Esophagus squamous epithelium (tissue), 5 donors: Measurements from ENCODE around the gene CSMD2. TPM values are rescaled to one million over a fixed set of nuclear protein-coding genes. Genes with fewer than 3 reads are reported as not detected.

Source experiments
- DNase-seq: peaks from one replicate; lab custom pipeline; 2025; lab: John Stamatoyannopoulos, UW
- H3K27ac ChIP-seq, 4 donors: fragments of 200-600 bp; sonication (generic); one replicate each; pipeline ENCODE4 v1.5.1; 2016 to 2019; ENCODE audit warnings: mild to moderate bottlenecking in 1 of 4
- H3K27me3 ChIP-seq, 4 donors: fragments of 200-600 bp; sonication (generic); 1 replicate in 3 of 4; 2 replicates in 1 of 4; pipeline versions ENCODE4 v1.5.1 to v1.6.0; 2017 to 2021; ENCODE audit warnings: antibody characterized with exemption in 1 of 4
- H3K36me3 ChIP-seq, 3 donors: fragments of 200-600 bp; sonication (generic); one replicate each; pipeline ENCODE4 v1.5.1; 2016 to 2019
- H3K4me1 ChIP-seq, 3 donors: fragments of 200-600 bp; sonication (generic); one replicate each; pipeline ENCODE4 v1.5.1; 2017 to 2019
- H3K4me3 ChIP-seq, 4 donors: fragments of 200-600 bp; sonication (generic); 1 replicate in 3 of 4; 2 replicates in 1 of 4; pipeline ENCODE4 v1.5.1; 2016 to 2019; ENCODE audit warnings: mild to moderate bottlenecking in 2 of 4, moderate library complexity in 1 of 4
- H3K9me3 ChIP-seq, 3 donors: fragments of 200-600 bp; sonication (generic); one replicate each; pipeline ENCODE4 v1.5.1; 2016 to 2019
- CTCF ChIP-seq, 6 experiments: fragments of 450-650 bp in 4 of 6; fragments of 200-600 bp in 2 of 6; sonication (generic) in 2 of 6; IDR thresholded peaks; one replicate each; pipeline ENCODE4 v1.5.1; 2016 to 2019; ENCODE audit warnings: antibody characterized with exemption in 6 of 6, mild to moderate bottlenecking in 4 of 6, moderate library complexity in 4 of 6
- POLR2A ChIP-seq, 4 donors: fragments of 450-650 bp; IDR thresholded peaks; one replicate each; pipeline ENCODE4 v1.6.1; 2017; ENCODE audit warnings: antibody characterized with exemption in 4 of 4, mild to moderate bottlenecking in 4 of 4, moderate library complexity in 3 of 4
- WGBS, 2 donors: methylation state at CpG; one replicate each; pipeline ENCODE4 v1.1.5; 2018; 5-methylcytosine and 5-hydroxymethylcytosine counted together
- intact Hi-C: fragments of 100-400 bp; cut with DNase I; formaldehyde crosslinking; loops from one replicate; pipeline ENCODE4 v1.15.0; 2022
- total RNA-seq, 4 donors: library from RNA; depleted of rRNA; stranded (reverse); fragments of >200 nt; gene quantifications; one replicate each; pipeline ENCODE4 v1.1.0, GENCODE V29; 2016
- donor health status: DM: yes; HTN: yes; CAD: no.

CSMD2 gene
- total RNA-seq, 4 donors from 2014 or later = under 0.01 to 0.13 TPM; not detected in 2

- intact Hi-C loops = no loop called here
- Histone ChIP-seq H3K27ac (peak overlapping the region in 3 of 4 donors; percentile 32 to 75 (median 49)), H3K36me3 (no peaks in the 10 kb centered on the region), H3K27me3 (no peaks in the 10 kb centered on the region), H3K4me3 (no peak overlapping the region), H3K9me3 (no peaks in the 10 kb centered on the region), H3K4me1 (no peaks in the 10 kb centered on the region)
- TF ChIP-seq CTCF (IDR thresholded peaks at IDR 0.05) = no peak
- TF ChIP-seq POLR2A (IDR thresholded peaks at IDR 0.05) = no peak
- DNase-seq = no peak
- WGBS, 2 donors = 35 to 37% methylated on average over 3 of the region's 3 CpGs
These were observed 271.7 kb downstream of the CSMD2 start for GRCh38 chr1:33893147-33893830.

GRCh38 chr1:33886496-33886895 is 278.5 kb downstream of the CSMD2 start:
- DNase-seq = no peak
- H3K27ac ChIP-seq = no peak overlapping the region
- intact Hi-C loops = no loop called here
- WGBS, 2 donors = 31 to 53% methylated on average over 4 of the region's 5 CpGs
- no peak overlapping the region for H3K4me3 ChIP-seq
- no peaks in the 10 kb centered on the region for H3K9me3 ChIP-seq
- H3K4me1 ChIP-seq = no peaks in the 10 kb centered on the region
- peaks cover 0 to 4% (median 0%) of the 10 kb centered on the region in 4 donors for H3K27me3 ChIP-seq
- H3K36me3 ChIP-seq = no peaks in the 10 kb centered on the region
- TF ChIP-seq POLR2A (IDR thresholded peaks at IDR 0.05) (no peak), CTCF (IDR thresholded peaks at IDR 0.05) (no peak)

- H3K36me3 ChIP-seq = no peaks in the 10 kb centered on the region
- intact Hi-C loops = no loop called here
These were observed 284.7 kb downstream of the CSMD2 start for GRCh38 chr1:33880305-33880704.

GRCh38 chr1:33878392-33878791 is 286.6 kb downstream of the CSMD2 start:
- no peak for TF ChIP-seq CTCF (IDR thresholded peaks at IDR 0.05)
- TF ChIP-seq POLR2A (IDR thresholded peaks at IDR 0.05) = no peak
- Histone ChIP-seq H3K27me3 (peaks cover 0 to 3% (median 0%) of the 10 kb centered on the region in 4 donors), H3K9me3 (no peaks in the 10 kb centered on the region), H3K27ac (no peak overlapping the region), H3K4me3 (no peak overlapping the region), H3K36me3 (no peaks in the 10 kb centered on the region), H3K4me1 (peaks cover 10 to 27% (median 15%) of the 10 kb centered on the region in 3 donors)
- no peak for DNase-seq
- intact Hi-C loops = no loop called here
- 90 to 92% methylated on average over 2 of the region's 2 CpGs for WGBS, 2 donors

More at GRCh38 chr1:33880305-33880704, 284.7 kb downstream of the CSMD2 start:
- Histone ChIP-seq H3K27me3 (peaks cover 0 to 7% (median 0%) of the 10 kb centered on the region in 4 donors), H3K4me3 (no peak overlapping the region), H3K27ac (no peak overlapping the region), H3K9me3 (no peaks in the 10 kb centered on the region), H3K4me1 (peaks cover 10 to 24% (median 15%) of the 10 kb centered on the region in 3 donors)
- DNase-seq = no peak
- no peak for TF ChIP-seq CTCF (IDR thresholded peaks at IDR 0.05)
- no peak for TF ChIP-seq POLR2A (IDR thresholded peaks at IDR 0.05)
- WGBS, 2 donors = 37 to 42% methylated on average over 2 of the region's 2 CpGs

- intact Hi-C loops = no loop called here
- Histone ChIP-seq H3K4me1 (peaks cover 15 to 38% (median 19%) of the 10 kb centered on the region in 3 donors), H3K9me3 (no peaks in the 10 kb centered on the region), H3K36me3 (no peaks in the 10 kb centered on the region), H3K27ac (peak overlapping the region in 2 of 4 donors; percentile 31 to 56), H3K27me3 (peaks cover 0 to 3% (median 0%) of the 10 kb centered on the region in 4 donors), H3K4me3 (no peak overlapping the region)
- DNase-seq = no peak
- TF ChIP-seq POLR2A (IDR thresholded peaks at IDR 0.05) (no peak), CTCF (IDR thresholded peaks at IDR 0.05) (no peak)
- WGBS, 2 donors = 24 to 56% methylated on average over 4 to 5 of the region's 5 CpGs
These were observed 287.9 kb downstream of the CSMD2 start for GRCh38 chr1:33876970-33877650.
